DMS153 (cell line): ENCODE data around the gene SENP6.
"Not testable (repeated sequence)": the region's sequence is repeated elsewhere in the genome, so short reads cannot be mapped to it uniquely, and the experiment has no call there.

Experiments used
- DNase-seq: peaks from one replicate; lab custom pipeline; 2025; lab: John Stamatoyannopoulos, UW

The SENP6 gene, protein sequence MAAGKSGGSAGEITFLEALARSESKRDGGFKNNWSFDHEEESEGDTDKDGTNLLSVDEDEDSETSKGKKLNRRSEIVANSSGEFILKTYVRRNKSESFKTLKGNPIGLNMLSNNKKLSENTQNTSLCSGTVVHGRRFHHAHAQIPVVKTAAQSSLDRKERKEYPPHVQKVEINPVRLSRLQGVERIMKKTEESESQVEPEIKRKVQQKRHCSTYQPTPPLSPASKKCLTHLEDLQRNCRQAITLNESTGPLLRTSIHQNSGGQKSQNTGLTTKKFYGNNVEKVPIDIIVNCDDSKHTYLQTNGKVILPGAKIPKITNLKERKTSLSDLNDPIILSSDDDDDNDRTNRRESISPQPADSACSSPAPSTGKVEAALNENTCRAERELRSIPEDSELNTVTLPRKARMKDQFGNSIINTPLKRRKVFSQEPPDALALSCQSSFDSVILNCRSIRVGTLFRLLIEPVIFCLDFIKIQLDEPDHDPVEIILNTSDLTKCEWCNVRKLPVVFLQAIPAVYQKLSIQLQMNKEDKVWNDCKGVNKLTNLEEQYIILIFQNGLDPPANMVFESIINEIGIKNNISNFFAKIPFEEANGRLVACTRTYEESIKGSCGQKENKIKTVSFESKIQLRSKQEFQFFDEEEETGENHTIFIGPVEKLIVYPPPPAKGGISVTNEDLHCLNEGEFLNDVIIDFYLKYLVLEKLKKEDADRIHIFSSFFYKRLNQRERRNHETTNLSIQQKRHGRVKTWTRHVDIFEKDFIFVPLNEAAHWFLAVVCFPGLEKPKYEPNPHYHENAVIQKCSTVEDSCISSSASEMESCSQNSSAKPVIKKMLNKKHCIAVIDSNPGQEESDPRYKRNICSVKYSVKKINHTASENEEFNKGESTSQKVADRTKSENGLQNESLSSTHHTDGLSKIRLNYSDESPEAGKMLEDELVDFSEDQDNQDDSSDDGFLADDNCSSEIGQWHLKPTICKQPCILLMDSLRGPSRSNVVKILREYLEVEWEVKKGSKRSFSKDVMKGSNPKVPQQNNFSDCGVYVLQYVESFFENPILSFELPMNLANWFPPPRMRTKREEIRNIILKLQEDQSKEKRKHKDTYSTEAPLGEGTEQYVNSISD

DNA sequence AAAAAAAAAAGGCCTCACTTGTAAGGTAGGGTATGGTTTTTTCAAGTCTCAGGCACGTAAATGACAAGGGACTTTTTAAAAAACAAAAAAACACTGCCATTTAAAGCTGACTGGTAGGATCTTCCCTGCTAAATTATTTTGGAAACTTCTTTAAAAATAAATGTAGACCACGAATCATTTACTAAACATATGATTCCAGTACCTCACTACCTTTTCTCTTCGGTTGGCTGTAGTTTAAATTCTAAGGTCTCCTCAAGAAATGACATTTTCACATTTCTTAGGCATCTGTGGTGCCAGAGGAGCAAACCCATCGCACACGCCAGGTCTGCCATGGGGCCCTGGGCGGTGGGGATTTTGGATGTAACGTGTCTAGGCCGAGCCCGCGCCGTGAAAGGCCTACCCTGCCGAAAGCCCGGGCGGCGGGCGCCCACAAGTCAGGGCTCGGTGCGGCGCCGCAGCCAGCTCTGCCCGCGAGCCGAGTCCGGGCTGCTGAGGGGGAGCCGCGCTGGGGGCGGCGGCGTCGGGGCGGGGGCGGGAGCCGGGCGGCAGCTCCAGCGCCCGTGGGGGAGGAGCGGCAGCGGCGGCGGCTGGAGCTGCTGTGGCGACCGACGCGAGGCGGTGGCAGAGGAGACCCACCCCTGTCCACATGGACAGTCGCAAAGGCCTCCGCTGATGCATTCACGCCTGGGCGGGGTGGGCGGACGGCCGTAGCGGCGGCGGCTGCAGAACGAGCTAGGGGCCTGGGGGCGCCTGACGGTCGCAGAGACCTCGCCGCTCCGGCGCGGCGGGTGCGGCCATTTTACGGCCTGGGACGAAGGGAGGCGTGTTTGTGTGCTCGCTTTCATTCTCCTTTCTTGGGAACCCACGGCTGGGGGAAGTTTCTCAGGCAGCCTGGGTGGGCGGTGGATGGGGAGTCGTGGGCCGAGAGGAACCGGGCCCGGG, at the start of gene SENP6:
Gene SENP6, plus strand, starts transcription at position 577 of the 942 bp plus-strand sequence. CDS start 645 bp downstream, outside the sequence.
- peak; percentile 66 for DNase-seq

DNA sequence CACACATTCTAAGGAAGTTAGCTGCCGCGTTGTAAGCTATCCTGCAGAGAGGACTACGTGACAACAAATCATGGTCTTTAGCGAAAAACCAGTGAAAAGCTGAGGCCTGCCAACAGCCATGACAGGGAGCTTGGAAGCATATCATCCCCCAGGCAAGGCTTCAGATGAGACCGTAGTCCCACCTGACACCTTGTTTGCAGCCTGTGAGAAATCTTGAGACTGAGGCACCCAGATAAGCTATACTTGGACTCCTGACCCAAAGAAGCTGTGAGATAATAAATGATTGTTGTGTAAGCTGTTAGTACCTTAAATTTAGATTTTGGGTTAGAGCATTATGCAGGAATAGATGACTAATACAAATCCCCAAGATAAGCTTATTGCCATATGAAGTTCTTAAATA, 45.4 kb upstream of the SENP6 start:
- no peak for DNase-seq

- no peak for DNase-seq
Observed at GRCh38 chr6:75557068-75557467, 44.6 kb upstream of the SENP6 start.

DNA sequence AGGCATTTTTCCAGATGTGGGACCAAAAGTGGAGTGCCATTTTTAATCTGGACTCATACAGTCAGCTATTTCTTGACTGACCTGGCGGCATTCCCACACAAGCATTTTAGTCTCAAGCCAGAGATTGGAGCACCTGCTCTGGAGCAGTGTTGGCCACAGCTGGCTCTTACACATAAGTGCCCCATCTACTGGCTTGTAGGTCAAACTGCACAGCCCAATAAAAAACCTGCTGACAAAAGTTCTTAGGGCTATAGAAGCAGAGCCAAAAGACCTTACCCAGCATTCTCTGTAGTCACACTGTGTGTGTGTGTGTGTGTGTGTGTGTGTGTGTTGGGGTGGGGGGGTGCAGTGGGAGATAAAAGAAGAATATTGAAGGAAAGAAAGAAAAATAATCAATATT, 38.6 kb upstream of the SENP6 start:
- no peak for DNase-seq

DNA sequence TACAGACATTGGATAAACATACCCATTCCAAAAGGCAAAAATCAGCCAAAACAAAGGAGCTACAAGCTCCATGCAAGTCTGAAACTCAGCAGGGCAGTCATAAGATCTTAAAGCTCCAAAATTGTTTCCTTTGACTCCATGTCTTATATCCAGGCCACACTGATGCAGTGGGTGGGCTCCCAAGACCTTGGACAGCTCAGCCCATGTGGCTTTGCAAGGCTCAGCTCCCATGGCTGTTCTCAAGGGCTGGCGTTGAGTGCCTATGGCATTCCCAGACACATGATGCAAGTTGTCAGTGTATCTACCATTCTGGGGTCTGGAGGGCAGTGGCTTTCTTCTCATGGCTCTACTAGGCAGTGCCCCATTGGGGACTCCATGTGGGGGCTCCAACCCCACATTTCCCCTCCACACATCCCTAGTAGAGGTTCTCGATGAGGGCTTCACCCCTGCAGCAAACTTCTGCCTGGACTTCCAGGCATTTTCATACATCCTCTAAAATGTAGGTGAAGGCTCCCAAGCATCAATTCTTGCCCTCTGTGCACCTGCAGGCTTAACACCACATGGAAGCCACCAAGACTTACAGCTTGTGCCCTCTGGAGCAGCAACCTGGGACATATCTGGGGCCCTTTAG, 35.4 kb upstream of the SENP6 start:
- no peak for DNase-seq

DNA sequence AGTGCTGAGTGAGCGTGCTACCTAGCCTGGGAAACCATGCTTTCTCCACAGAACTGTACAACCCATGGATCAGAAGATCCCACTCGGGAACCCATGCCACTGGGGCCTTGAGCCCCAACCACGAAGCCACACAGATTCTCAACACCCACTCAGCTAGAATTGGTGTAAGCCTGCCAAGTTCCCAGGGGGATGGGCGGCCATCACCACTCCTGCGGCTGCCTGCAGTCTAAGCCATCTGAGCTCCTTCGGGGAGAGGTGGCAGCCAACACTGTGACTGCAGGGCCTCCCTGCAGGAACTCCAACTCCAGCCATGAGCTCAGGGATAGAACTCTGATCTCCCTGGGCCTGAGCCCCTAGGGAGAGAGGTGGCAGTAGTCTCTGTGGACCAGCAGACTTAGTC, 33.6 kb upstream of the SENP6 start:
- no peak for DNase-seq

DNA sequence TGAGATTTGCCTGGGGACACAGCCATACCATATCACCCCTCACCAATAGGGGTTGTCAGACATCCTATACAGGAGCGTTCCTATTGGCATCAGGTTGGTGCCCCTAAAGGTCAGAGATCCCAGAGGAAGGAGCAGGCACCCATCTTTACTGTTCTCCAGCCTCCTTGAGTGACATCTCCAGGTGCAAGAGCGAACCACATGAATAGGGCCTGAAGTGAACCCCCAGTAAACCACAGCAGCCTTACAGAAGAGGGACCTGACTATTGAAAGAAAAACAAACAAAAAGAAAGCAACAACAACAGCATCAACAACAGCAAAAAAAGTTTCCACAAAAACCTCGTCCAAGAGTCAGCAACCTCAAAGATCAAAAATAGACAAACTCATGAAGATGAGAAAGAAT, 32.7 kb upstream of the SENP6 start:
- no peak for DNase-seq

DNA sequence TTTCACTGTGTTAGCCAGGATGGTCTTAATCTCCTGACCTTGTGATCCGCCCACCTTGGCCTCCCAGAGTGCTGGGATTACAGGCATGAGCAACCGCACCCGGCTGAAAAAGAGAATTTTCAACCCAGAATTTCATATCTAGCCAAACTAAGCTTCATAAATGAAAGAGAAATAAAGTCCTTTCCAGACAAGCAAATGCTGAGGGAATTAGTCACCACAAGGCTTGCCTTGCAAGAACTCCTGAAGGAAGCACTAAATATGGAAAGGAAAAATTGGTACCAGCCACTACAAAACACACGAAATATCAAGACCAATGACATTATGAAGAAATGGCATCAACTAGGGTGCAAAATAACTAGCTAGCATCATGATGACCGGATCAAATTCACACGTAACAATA, 31.0 kb upstream of the SENP6 start:
- not testable (repeated sequence) for DNase-seq

DNA sequence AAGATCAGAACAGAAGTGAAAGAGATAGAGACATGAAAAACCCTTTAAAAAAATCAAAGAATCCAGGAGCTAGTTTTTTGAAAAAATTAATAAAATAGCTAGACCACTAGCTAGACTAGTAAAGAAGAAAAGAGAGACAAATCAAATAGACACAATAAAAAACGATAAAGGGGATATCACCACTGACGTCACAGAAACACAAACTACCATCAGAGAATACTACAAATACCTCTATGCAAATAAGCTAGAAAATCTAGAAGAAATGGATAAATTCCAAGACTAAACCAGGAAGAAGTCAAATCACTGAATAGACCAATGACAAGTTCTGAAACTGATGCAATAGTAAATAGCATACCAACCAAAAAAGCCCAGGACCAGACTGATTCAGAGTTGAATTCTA, 29.6 kb upstream of the SENP6 start:
- DNase-seq = no peak

DNA sequence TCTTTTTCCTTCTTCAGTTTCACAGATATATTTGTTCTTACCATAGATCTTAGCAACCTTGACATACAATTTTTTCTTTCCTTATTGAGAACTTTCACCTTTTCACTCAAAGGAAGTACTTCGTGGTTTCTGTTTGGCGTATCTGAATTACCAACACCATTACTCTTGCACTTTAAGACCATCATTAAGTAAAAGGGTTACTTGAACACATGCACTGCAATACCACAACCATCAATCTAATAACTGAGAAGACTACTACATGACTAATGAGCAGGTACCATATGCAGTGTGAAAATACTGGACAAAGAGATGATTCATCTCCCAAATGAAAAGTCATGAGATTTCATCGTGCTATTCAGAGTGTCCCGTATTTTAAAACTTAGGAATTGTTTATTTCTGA, 21.7 kb upstream of the SENP6 start:
- no peak for DNase-seq

DNA sequence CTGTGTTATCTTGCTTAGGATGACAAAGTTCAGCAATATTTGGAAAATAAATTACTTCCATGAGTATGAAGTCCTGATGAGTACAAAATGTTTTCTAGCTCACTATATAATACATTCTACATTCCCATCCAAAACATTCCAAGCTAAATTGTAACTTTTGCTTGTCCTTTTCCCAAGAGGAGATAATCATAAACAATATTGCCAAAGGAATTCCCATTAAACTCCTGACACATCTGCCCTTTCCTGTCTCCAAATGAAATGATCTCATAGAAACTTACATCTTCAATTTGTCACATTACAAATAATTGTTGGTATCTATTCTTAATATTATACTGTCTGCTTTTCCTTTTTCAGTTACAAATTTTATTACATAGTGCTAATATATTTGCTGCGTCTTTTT, 20.4 kb upstream of the SENP6 start:
- DNase-seq = no peak

GRCh38 chr6:75584552-75584951, 17.1 kb upstream of the SENP6 start:
- DNase-seq = not testable (repeated sequence)

DNA sequence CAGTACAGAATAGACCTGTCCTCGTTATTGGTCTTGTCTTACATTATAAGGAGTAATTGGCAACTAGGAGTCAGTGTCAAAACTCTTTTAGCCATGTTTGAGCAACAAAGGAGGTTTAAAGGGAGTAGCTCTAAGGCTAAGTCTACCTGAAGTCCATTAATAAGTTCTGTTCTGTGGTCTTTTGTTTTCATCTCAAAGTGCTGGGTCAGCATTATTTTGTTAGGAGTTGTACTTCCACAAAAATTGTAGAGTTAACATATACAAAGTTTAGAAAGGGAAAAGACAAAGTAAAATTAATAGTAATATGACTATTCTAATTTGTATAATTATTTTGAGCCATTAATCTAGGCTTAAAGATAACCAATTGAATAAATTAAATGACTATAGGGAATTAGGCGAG, 12.7 kb upstream of the SENP6 start:
- no peak for DNase-seq

DNA sequence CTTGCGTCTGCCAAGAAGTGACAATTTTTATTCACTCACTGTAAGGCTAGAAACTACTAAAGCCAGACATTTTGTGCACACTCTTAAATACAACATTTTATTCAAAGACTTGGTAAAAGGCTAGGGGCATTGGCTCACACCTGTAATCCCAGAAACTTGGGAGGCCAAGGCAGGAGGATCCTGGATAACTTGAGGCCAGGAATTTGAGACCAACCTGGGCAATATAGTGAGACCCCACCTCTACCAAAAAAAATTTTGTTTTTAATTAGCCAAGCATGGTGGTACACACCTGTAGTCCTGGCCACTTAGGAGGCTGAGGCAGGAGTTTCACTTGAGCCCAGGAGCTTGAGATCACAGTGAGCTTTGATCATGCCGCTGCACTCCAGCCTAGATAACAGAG, 11.3 kb upstream of the SENP6 start:
- no peak for DNase-seq

DNA sequence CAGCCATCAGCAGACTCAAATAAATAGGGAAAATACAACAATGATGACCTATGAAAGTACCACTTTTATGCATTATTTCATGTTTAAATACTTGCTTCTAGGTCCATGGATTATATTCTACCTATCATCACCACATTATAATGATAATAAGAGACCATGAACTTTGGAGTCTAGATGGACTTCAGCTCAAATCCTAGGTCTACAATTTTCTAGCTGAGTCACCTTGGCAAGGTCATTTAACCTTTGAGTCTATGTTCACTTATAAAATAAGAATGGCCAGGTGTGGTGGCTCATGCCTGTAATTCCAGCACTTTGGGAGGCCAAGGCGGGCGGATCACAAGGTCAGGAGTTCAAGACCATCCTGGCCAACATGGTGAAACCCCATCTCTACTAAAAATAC, 5.3 kb upstream of the SENP6 start:
- DNase-seq = not testable (repeated sequence)

- DNase-seq = no peak
Observed at GRCh38 chr6:75600768-75601167, 912 bp upstream of the SENP6 start.

DNA sequence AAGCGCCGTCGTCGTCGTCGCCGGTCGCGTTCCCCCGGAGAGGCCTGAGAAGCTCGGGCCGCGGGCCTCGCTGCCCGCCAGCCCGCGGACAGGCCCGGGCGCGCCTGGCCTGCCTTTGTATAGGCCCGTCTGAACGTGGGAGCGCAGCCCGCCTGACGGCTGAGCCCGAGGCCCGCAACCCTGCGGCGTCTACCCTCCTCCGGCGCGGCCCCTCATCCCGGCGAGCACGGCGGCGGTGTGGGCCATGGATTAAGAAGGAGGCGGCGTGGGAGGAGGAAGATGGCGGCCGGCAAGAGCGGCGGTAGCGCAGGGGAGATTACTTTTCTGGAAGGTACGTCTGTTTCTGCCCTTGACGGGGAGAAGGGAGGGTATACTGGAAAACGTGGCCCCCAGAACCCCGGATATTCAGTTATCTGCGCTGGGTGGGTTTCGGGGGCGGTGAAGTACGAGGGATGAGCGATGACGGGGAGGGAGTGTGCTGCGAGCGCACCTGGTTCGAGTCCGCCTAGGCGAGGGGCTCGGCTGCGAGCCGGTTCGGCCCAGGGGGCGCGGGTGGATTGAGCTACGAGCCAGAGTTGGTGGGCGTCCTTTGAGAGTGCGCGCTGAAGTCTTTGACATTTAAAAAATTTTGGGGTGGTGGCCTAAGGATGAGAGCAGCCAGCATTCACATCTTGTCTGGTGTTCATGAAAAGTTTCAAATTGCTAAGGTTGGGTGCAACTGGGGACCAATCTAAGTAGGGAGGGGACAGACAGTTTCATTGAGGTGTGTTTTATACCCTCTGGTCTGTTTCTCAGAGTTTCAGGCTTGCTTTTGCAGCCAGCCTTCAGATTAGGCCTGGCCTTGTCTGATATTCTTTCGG, 796 bp downstream of the SENP6 start:
- DNase-seq = peak; percentile 56

GRCh38 chr6:75603106-75603420, 1.4 kb downstream of the SENP6 start:
- no peak for DNase-seq

- DNase-seq = no peak
Observed at GRCh38 chr6:75604294-75604693, 2.6 kb downstream of the SENP6 start.

- no peak for DNase-seq
Observed at GRCh38 chr6:75605635-75606034, 4.0 kb downstream of the SENP6 start.
